Subcutaneous adipose tissue (tissue), 4 donors: ENCODE measurements around the gene APLP1. TPM values are rescaled to one million over a fixed set of nuclear protein-coding genes. Genes with fewer than 3 reads are reported as not detected.

ENCODE experiments used
- total RNA-seq, 4 donors: library from RNA; depleted of rRNA; stranded (reverse); fragments of >200 nt; gene quantifications; one replicate each; pipeline ENCODE4 v1.1.0, GENCODE V29; 2016
- TF ChIP-seq, protein P1 (sequence below): fragments of 450-650 bp; IDR thresholded peaks from one replicate; pipeline ENCODE4 v1.5.1; 2016; ENCODE audit warnings: low read depth, mild to moderate bottlenecking, control low read depth, antibody characterized with exemption, moderate library complexity

Gene APLP1
- total RNA-seq, 4 donors from 2014 or later: 1.2 to 1.3 TPM; not detected in 2

DNA sequence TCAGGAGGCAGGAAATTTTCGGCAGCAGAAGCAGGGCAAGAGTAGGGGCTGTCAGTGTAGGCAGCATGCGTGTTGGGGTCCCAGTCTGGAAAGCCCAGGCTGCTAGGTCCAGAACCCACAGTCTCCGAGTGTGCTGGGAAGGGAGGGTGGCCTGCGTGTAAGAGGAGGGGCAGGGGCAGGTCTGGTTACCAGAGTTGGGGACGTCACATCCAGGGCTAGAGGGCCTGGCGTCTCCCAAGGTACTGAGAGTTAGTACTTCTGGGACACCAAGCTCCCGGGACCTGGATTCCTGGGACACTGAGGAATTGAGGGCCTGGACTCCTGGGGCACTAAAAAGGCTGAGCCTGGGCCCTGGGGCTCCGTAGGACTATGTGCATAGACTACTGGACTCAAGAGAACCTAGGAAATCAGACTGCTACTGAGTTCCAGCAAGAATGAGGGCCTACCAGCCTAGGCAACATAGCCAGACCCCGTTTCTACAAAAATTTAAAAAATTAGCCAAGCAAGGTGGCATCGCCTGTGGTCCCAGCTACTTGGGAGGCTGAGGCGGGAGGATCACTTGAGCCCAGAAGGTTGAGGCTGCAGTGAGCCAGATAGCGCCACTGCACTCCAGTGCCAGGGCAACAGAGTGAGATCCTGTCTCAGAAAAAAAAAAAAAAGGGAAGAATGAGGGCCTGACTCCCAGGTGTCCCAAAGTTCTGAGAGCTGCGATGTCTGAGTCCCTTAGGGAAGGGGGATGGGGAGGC lies 29.5 kb downstream of the APLP1 start:
- TF ChIP-seq, protein P1, sequence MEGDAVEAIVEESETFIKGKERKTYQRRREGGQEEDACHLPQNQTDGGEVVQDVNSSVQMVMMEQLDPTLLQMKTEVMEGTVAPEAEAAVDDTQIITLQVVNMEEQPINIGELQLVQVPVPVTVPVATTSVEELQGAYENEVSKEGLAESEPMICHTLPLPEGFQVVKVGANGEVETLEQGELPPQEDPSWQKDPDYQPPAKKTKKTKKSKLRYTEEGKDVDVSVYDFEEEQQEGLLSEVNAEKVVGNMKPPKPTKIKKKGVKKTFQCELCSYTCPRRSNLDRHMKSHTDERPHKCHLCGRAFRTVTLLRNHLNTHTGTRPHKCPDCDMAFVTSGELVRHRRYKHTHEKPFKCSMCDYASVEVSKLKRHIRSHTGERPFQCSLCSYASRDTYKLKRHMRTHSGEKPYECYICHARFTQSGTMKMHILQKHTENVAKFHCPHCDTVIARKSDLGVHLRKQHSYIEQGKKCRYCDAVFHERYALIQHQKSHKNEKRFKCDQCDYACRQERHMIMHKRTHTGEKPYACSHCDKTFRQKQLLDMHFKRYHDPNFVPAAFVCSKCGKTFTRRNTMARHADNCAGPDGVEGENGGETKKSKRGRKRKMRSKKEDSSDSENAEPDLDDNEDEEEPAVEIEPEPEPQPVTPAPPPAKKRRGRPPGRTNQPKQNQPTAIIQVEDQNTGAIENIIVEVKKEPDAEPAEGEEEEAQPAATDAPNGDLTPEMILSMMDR: no peak

DNA sequence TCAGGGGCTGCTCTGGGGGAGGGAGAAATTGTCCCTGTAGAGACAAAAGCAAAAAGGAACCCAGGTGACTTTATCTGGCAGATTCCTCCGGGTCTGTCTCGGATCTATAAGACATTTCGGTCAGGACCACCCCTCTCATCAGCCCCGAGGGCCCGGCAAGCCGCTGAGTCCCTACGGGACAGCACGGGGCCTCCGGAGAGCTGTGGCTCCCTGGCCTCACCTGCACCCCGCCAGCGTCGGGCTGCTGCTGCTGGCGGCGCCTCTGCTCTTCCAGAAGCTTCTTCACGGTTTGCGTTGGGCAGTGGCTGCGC lies 30.1 kb downstream of the APLP1 start:
- TF ChIP-seq, protein P1: no peak

DNA sequence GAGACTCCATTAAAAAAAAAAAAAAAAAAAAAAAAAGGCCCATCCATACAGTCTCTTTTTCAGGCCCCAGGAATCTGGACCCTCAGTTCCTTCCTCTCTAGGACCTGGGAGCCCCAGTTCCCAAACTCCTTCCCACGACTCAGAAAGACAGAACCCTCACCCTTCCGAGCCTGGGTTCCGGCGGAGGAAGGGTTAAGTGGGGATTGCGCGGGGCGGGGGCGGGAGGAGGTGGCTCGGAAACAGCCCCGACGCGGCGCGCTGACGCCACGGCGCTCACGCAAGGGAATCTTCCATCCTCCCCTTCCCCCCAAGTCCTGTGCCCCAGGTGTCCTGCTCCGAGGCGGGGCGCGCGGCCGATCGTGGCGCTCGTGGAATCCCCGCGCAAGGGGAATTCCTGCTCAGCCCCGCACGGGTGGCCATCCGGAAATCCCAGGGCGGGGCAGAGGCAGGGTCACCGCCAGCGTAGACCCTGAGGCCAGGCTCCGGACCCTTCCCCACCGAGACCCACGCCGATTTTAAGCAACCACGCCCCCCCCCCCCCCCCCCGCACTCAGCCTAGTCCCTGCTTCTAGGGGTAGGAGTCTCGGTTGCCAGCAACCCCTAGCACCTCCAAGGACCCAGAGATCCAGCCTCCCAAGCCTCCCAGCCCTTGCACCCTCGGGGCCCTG lies 31.3 kb downstream of the APLP1 start:
- TF ChIP-seq, protein P1: no peak

DNA sequence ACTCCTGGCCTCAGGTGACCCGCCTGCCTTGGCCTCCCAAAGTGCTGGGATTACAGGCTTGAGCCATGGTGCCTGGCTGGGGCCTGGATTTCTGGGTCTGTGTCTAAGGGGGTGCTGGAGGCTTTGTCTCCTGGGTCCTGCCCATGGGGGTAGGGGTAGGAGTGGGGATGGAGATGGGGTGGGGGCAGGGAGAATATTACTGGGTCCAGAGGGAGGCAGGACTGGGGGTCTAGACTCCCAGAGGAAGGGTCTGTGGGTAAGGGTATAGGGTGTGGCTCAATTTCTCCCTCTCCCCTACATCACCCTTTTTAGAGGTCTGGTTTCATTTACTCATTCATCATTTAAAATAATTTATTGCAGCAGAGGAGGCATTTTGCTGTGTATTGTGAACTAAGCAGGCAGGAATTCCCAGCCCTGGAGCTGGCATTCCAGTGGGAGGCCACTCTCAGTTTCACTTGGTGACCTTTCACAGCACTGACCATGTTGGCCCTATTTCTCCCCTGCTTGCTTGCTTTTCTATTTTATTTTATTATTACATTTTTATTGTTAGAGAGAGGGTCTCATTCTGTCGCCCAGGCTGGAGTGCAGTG lies 32.8 kb downstream of the APLP1 start:
- TF ChIP-seq, protein P1: no peak

DNA sequence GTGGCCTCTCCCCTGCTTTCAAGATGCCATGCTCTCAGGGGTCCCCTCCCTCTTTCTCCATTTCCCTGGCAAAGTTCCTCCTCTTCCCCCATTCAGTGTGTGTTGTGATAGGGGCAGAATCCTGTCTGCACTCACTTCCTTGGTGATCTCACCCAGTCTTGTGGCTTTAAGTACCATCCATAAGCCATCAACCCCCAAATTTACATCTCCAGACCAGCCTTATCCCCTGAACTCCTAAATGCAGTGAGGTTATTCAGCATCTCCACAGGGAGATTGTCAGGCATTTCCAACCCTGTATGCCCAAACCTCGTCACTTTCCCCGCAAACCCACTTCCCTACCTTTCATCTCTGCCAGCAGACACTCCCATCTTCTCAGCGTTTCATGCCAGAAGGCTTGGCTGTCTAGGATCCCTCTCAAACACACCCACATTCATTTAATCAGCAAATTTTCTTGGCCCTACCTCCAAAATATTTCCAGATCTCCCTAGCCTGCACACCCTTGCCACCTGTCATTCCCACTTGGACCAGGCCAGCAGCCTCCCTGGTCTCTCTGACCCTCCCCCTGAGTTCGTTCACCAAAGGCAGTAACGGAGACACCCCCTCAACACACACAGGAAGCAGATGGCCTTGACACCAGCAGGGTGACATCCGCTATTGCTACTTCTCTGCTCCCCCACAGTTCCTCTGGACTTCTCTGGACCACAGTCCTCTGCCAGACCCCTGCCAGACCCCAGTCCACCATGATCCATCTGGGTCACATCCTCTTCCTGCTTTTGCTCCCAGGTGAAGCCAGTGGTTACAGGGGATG lies 33.7 kb downstream of the APLP1 start, which contains the start of gene HCST:
Gene HCST (plus strand): TSS at position 676 of the 808 bp plus-strand sequence. CDS start 65 bp downstream, at position 741.
- TF ChIP-seq, protein P1: no peak

DNA sequence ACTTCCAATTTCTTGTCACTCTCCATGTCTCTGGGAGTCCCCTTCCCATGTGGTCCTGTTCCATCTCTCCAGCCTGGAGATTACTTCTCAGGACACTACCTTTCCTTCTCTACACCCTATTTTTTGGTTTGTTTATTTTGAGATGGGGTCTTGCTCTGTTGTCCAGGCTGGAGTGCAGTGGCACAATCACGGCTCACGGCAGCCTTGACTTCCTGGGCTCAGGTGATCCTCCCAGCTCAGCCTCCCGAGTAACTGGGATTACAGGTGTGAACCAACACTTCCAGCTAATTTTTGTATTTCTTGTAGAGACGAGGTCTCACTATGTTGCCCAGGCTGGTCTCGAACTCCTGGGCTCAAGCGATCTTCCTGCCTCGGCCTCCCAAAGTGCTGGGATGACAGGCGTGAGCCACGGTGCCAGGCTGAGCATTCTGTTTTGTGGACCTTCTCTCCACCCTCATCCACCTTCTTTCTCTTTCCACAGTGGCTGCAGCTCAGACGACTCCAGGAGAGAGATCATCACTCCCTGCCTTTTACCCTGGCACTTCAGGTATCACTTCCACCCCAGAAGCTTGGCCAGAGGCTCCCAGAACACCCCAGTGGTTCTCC lies 34.6 kb downstream of the APLP1 start:
- TF ChIP-seq, protein P1: no peak
